ENCODE results near the gene PSEN1.

The PSEN1 gene

DNA sequence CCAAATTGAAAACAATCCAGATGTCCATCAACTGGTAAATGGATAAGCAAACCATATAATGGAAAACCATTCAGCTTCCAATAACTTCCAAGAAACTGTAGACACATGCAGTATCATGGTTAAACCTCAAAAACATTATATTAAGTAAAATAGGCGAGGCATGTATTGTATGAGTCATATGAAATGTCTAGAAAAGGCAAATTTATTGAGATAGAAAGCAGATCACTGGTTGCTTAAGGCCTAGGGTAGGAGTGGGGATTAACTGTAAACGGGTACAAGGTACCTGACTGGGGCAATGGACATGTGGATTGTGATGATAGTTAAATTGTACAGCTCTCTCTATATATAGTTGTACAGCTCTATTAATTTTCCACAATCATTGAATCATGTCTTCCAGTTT is 79.7 kb downstream of the PSEN1 start:
- no peak overlapping the region for H3K4me3 ChIP-seq (ENCODE audit: low read depth, low read length)

DNA sequence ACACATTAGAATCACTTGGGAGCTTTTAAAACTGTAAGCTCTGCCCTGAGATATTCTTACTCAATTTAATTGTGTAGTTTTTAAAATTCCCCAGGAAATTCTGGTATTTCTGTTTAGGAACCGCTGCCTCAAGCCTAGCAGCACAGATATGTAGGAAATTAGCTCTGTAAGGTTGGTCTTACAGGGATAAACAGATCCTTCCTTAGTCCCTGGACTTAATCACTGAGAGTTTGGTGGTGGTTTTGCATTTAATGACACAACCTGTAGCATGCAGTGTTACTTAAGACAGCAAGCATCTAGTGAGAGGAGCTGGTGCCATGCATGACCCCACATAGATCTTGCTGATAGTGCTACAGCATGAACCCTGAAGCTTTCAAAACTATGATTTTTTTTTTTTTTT is 81.1 kb downstream of the PSEN1 start:
- H3K4me3 ChIP-seq (ENCODE audit: low read depth, low read length) = no peak overlapping the region

DNA sequence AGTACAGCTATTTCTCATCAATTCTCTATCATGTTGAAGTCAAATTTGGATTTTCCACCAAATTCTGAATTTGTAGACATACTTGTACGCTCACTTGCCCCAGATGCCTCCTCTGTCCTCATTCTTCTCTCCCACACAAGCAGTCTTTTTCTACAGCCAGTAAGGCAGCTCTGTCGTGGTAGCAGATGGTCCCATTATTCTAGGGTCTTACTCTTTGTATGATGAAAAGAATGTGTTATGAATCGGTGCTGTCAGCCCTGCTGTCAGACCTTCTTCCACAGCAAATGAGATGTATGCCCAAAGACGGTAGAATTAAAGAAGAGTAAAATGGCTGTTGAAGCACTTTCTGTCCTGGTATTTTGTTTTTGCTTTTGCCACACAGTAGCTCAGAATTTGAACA is 83.8 kb downstream of the PSEN1 start:
- no peak overlapping the region for H3K4me3 ChIP-seq (ENCODE audit: low read depth, low read length)

DNA sequence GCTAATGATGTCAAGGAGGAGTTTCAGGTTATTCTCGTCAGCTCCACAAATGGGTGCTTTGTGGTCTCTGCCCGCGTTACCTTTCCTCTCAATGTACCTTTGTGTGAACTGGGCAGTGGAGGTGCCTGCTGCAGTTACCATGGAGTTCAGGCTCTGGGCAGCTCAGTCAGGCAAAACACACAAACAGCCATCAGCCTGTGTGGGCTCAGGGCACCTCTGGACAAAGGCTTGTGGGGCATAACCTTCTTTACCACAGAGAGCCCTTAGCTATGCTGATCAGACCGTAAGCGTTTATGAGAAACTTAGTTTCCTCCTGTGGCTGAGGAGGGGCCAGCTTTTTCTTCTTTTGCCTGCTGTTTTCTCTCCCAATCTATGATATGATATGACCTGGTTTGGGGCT is 84.3 kb downstream of the PSEN1 start:
- no peak overlapping the region for H3K4me3 ChIP-seq (ENCODE audit: low read depth, low read length)

DNA sequence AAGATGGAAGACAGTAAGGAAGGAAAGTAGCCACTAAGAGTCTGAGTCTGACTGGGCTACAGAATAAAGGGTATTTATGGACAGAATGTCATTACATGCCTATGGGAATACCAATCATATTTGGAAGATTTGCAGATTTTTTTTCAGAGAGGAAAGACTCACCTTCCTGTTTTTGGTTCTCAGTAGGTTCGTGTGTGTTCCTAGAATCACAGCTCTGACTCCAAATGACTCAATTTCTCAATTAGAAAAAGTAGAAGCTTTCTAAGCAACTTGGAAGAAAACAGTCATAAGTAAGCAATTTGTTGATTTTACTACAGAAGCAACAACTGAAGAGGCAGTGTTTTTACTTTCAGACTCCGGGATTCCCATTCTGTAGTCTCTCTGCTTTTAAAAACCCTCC is 85.6 kb downstream of the PSEN1 start:
- H3K4me3 ChIP-seq (ENCODE audit: low read depth, low read length) = no peak overlapping the region

DNA sequence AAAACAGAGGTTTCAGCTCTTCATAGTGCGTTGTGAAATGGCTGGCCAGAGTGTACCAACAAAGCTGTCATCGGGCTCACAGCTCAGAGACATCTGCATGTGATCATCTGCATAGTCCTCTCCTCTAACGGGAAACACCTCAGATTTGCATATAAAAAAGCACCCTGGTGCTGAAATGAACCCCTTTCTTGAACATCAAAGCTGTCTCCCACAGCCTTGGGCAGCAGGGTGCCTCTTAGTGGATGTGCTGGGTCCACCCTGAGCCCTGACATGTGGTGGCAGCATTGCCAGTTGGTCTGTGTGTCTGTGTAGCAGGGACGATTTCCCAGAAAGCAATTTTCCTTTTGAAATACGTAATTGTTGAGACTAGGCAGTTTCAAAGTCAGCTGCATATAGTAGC is 86.7 kb downstream of the PSEN1 start:
- H3K4me3 ChIP-seq (ENCODE audit: low read depth, low read length) = no peak overlapping the region

DNA sequence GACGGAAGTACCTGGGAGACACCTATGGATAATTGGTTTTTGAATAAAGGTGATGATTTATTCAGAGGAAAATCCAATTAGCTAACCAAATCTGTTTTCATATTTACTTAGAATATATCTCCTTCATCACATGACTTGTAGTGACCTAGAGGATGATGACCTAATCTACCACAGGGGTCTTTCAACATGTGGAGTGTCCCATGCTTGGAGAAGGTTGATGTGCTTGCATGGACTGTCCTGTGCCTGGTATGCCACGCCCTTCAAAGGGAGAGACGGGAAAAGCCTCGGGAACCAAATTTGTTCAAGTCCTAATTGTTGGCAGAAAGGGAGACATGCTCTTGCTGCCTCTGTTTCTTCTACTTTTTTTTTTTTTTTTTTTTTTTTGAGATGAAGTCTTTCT is 89.2 kb downstream of the PSEN1 start:
- H3K4me3 ChIP-seq (ENCODE audit: low read depth, low read length) = no peak overlapping the region

DNA sequence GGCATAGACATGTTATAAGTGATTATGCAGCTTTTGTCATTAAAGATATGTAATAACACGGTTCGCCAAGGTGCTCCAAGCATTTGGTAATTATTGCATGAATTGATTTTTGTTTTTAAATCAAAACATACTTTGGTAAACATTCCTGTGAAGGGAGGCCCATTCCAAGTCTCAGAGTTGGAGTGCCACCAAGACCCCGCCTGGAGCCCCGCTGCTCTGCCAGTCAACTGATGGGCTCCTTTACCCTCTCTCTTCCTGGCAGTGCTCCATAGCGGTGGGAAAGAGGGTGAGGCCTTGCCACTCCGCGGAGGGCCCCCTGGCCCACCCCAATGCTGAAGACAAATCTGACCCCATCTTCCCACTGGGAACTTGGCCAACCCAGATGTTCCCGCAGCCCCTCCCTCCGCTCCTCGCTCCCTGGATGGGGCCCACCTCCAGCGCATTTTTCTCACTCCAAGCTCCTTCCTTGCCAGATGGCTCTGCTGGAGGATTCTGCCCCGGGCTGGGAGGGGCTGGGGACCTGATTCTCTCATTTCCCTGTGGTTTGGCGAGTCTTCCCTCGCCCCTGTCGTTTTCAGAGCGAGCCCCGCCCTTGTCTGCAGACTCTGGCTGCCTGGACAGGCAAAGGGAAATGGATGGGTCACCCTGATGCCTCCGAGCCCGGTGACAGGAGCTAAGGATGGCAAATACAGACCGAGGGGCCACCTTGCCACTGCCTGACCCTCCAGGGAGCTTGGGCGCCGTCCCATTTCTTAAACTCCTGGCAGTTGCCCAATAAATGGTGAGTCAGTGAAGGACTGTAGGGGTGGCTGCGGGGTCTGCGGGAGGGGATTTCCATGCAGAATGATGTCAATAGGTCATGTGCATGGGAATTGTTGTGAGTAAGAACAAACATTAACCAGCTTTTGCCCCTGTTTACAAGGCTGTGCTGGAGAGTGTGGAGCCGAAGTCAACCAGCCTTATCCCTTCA is 91.8 kb downstream of the PSEN1 start:
- no peak overlapping the region for H3K4me3 ChIP-seq (ENCODE audit: low read depth, low read length)

DNA sequence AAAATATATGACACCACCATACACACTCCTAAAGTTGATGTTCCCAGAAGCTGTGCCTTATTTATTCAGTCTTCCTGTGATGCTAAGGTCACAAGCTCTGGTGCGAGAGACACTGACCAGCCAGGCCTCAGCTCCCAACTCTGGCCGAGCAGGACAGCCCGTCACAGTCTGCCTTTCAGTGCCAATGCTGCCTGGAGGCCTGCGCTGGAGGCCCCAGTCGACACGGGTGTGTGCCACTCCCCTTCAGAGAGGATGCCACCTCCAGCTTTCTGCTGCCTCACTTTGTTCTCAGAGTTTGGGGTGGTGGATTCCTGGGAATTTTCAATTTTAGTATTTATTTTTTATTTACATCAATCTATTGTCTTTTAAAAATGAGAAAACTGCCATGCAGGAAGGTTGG is 93.7 kb downstream of the PSEN1 start:
- no peak overlapping the region for H3K4me3 ChIP-seq (ENCODE audit: low read depth, low read length)

DNA sequence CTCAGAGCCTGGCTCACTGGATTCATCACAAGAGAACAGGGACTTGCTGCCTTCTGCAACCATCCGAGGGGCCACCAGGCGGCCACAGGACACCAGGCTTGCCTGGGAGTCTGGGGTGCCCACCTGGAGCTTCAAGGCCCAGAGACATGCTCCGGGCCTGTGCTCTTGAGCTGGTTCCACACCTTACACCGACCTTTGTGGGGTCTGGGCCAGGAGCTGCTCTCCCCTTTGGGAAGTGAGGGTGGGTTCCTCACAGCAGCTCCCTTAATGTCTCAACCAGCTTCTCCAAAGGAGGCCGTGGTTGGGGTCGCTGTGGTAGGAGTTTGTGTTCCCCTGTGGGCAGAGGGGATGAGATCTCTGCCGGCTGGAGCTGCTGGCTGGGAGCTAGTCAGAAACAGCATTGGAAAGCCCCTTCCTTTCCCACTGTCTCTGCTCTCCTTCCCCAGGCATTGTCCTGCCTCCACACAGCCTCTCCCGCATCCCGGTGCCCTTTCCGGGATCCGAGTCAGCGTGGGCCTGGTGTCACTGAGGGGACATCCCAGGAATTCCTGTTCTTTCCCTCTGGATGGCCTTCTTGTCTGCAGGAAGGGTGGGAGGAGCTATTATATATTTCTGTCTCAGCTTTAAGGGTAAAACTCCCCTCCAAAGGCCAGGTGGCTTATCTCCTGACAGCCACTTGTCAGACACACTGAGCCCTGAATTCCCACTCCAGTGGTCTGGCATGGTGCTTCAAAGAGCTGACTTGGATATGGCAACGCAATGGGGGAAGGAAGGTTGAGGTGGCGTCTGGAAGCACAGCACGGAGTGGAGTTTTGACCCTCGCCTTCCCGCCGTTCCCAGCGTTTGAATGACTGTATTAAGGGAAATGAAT is 95.9 kb downstream of the PSEN1 start:
- H3K4me3 ChIP-seq (ENCODE audit: low read depth, low read length) = no peak overlapping the region

DNA sequence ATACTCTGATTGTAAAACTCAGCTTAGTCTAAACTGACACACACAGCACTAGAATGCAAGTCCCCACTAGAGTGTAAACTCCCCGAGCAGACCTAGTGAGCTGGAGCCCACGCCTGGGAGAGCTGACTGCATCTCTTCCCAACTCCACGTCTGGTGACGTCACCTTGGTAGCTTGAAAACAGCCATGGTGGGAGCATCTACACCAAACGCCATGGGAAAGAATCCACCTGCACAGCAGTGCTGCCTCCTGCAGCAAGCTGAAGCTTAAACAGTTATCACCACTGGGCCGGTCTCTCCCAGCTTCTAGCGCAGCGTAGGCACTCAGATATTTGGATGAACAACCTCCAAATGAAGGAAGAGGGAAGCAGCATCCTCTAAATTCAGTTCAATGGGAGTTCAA is 96.7 kb downstream of the PSEN1 start:
- H3K4me3 ChIP-seq (ENCODE audit: low read depth, low read length) = no peak overlapping the region

DNA sequence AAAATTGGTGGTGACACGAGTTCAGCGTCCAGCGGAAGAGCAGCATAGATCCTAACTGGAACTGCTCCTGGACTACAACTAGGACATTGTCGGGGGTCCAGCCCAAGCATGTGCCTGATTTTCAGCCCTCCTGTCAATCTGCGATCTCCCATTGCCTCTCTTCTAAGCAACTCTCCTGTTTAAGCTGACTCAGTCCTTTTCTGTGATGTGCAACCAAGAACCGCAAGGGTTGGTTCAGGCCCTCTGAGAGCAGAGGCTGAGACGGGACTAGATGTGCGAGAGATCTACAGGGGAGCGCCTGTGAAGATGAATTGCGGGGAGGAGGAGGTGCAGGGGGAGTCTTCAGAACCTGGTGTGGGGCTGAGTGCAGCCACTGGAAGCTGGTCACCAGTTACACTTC is 97.3 kb downstream of the PSEN1 start:
- no peak overlapping the region for H3K4me3 ChIP-seq (ENCODE audit: low read depth, low read length)

DNA sequence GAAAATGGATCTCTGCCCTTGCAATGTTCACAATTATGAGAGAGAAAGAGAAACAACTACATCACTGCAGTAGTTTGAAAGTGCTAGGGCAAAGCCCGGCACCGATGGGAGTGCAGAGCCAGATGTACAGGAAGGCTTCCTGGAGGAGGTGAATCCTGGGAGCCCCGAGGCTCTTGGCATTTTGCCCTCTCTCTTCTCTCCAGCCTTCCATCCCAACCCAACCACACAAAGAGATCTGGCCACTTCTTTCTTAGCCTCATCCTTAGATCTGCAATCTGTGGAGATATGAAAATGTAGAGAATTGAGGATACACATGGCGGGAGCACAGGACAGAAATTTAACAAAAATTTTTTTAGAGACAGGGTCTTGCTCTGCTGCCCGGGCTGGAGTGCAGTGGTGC is 97.7 kb downstream of the PSEN1 start:
- H3K4me3 ChIP-seq (ENCODE audit: low read depth, low read length) = no peak overlapping the region

DNA sequence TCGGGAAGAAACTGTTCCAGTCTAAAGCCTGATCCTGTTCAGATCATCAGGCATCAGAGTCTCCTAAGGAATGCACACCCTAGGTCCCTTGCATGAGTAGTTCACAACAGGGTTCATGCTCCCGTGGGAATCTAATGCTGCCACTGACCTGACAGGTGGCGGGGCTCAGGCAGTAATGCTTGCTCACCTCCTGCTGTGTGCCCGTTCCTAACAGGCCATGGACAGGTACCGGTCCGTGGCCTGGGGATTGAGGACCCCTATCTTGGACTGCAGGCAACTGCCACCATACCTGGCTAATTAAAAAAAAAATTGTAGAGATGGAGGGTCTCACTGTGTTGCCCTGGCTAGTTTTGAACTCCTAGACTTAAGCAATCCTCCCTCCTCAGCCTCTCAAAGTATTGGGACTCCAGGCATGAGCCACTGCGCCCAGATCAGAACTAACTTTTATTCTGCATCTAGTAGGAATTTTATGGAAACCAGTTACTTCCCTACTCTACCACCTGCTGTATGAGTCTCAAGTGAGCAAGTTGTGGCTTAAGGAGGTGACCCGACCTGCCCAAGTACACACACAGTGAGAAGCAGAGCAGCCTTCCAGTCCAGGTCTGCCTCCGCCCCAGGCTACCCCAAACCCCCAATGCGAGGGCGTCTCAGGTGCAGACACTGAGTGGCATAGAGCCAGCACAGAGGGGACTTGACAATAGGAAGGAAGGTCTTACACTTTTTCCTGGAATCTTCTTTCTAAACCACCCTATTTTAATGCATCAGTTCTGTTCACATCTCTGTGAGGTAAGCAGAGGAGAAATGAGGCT is 98.5 kb downstream of the PSEN1 start:
- H3K4me3 ChIP-seq (ENCODE audit: low read depth, low read length) = no peak overlapping the region

DNA sequence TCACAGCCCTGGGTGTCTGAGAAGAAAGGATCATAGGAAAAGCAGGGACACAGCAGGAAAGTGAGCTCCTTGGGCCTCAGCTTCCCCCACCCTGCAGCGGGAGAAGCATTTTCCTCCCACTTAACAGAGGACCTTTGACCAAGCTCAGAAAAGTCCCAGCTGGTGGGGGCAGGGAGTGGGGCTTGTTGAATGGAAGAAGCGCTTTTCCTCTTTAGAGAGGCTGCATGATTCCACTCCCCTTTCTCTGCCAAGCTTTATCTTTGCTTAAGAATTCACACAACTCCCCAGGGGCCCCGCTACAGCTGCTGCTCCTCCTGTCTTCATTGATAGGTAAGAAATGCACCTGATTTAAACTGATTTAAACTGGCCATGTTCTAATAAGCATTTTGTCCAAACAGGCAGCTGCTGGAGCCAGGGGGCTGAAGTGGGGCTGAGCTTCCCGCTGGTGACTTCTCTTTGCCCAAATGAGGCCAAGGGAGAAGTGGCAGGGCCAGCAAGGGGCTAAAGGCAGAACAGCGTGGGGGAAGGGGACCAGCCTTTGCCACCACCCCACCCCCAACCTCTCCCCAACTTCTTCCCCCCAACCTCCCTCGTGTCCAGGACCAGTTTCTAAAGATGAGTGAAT is 99.3 kb downstream of the PSEN1 start:
- no peak overlapping the region for H3K4me3 ChIP-seq (ENCODE audit: low read depth, low read length)

DNA sequence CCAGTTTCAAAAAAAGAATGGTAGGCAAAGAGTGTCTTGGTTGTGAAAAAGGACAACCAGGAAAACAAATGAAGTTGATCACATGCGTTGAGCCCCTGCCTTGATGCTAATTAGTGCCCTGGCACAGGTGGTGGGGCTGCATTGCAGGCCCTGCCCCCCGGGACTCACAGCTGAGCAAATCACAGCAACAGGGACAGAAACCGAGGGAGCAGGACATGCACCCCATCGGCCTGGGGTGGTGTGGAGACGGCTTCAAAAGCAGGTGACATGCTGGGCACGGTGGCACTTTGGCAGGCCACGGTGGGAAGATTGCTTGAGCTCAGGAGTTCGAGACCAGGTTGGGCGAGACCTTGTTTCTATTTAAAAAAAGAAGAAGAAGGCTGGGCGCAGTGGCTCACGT is 99.8 kb downstream of the PSEN1 start:
- H3K4me3 ChIP-seq (ENCODE audit: low read depth, low read length) = no peak overlapping the region

DNA sequence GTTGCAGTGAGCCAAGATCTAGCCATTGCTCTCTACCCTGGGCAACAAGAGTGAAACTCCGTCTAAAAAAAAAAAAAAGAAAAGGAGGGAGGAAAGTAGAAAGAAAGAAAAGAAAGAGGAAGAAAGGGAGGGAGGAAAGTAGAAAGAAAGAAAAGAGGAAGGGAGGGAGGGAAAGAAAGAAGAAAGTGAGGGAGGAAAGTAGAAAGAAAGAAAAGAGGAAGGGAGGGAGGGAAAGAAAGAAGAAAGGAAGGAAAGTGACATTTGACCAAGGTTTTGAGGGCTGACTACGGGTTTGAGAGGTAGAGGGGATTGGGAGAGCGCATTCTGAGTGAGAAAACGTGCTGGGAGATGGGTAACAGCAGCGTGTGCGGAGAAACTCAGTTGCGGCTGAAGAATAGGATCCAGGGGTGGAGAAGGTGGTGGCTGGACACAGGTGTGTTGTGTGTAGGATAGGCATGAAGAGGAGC is 100.5 kb downstream of the PSEN1 start:
- peak overlapping the region; percentile 47 for H3K4me3 ChIP-seq (ENCODE audit: low read depth, low read length)

DNA sequence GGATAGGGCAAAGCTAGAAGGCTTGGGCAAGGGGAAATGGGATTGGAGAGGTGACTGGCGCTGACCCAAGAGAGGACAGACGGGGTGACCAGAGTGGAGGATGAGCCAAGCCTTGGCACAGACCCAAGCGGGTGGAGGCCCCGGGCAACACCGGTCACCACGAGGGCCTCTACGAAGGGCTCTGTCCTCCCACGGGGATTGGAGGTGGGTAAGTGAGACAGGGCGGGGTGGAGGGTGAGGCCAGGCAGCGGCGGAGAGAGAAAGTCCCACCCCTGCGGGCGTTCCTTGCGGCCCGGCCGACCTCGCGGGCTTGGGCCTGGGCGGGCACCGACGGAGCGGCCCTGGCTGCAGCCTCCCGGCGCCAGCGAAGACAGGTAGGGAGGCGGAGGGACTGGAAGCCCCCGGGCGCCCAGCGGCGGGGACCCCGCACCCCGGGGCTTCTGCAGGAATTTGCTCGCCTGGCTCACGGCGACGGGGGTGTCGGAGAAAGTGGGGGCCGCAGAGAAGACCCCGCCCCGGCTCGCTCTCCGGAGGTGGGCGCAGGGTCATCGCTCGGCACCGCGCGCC is 101.0 kb downstream of the PSEN1 start, which contains the start of gene PAPLN:
PAPLN (plus strand) TSS at position 288 of the 567 bp plus-strand sequence. CDS start 2,273 bp downstream, outside the sequence.
- peak within 1 kb of the TSS; percentile 47 for H3K4me3 ChIP-seq (ENCODE audit: low read depth, low read length)

DNA sequence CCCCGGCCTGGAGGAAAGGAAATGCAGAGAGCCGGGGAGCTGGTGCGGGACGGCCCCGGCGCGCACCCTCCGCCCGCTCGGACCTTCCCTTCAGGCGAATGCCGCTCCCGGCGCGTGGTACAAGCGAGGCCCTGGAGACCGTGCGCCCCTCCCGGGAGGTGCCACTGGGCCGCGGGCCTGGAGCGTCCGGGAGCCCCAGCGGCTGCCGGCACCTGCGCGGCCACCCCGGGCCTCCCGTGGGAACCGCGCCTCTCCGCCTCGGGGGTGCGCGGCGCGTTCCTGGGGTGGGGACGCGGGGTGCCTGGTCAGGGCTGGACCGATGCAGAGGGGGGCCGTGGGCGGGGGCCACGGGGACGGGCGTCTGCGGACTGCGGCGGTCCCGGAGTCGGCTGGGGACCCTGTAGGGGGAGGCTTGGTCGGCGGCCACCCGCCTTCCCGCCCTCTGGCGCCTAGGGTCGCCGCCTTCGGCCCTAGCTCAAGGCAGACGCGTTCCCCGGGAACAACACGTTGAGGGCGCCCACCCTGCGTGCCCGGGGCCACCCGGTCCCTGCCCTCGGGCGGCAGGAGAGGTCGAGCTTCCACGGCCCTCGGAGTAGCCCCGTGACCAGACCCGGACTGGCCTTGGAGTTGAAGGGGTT is 101.6 kb downstream of the PSEN1 start:
- H3K4me3 ChIP-seq (ENCODE audit: low read depth, low read length) = peak overlapping the region; percentile 47
